CD8-positive, alpha-beta memory T cell (primary cell): Measurements from ENCODE around the gene COX17. TPM values are rescaled to one million over a fixed set of nuclear protein-coding genes. Genes with fewer than 3 reads are reported as not detected.

Experiments used
- CTCF ChIA-PET: fragments of 350-600 bp; sonication (Branson Sonifier 250); formaldehyde crosslinking; loops from one replicate; lab custom pipeline; 2021; ENCODE audit warnings: antibody characterized with exemption; lab: Charles Lee
- POLR2A ChIA-PET: fragments of 350-600 bp; sonication (Branson Sonifier 250); formaldehyde crosslinking; loops from one replicate; lab custom pipeline; 2021; ENCODE audit warnings: antibody characterized with exemption; lab: Charles Lee
- DNase-seq, 5 donors: peaks; one replicate each; pipeline versions ENCODE4 v3.0.0 to v3.0.0-alpha.2; 2020 to 2022; ENCODE audit warnings: mixed read lengths in 1 of 5
- H3K27ac ChIP-seq: one replicate; pipeline ENCODE4 v1.7.0; 2013; ENCODE audit warnings: low read depth, mild to moderate bottlenecking, low read length, moderate library complexity
- H3K27me3 ChIP-seq: 2 replicates; pipeline ENCODE4 v1.7.0; 2013; ENCODE audit warnings: low read length, mild to moderate bottlenecking; ENCODE audit not compliant: insufficient read depth, poor library complexity, severe bottlenecking
- H3K36me3 ChIP-seq: 2 replicates; pipeline ENCODE4 v1.7.0; 2013; ENCODE audit warnings: mild to moderate bottlenecking, low read length, moderate library complexity; ENCODE audit not compliant: insufficient read depth
- H3K4me1 ChIP-seq: 2 replicates; pipeline ENCODE4 v1.7.0; 2013; ENCODE audit warnings: mild to moderate bottlenecking, low read length, moderate library complexity; ENCODE audit not compliant: insufficient read depth
- H3K4me3 ChIP-seq: 2 replicates; pipeline ENCODE4 v1.7.0; 2013; ENCODE audit warnings: mild to moderate bottlenecking, low read length
- H3K9me3 ChIP-seq: 2 replicates; pipeline ENCODE4 v1.7.0; 2013; ENCODE audit warnings: mild to moderate bottlenecking, low read length
- H3K27ac Mint-ChIP-seq, 8 donors: one replicate each; pipeline ENCODE4 v1.8.0; 2020 to 2021; ENCODE audit warnings: mixed read lengths in 8 of 8, mild to moderate bottlenecking in 6 of 8, inconsistent platforms in 3 of 8, moderate library complexity in 3 of 8
- H3K27me3 Mint-ChIP-seq, 2 donors: one replicate each; pipeline ENCODE4 v1.8.0; 2020 to 2021; ENCODE audit warnings: mixed read lengths in 2 of 2, mild to moderate bottlenecking in 1 of 2, moderate library complexity in 1 of 2
- H3K36me3 Mint-ChIP-seq, 3 donors: one replicate each; pipeline ENCODE4 v1.8.0; 2020 to 2021; ENCODE audit warnings: mixed read lengths in 3 of 3, inconsistent platforms in 1 of 3, mild to moderate bottlenecking in 1 of 3
- H3K4me1 Mint-ChIP-seq, 3 donors: one replicate each; pipeline ENCODE4 v1.8.0; 2020 to 2021; ENCODE audit warnings: mixed read lengths in 3 of 3, inconsistent platforms in 1 of 3, mild to moderate bottlenecking in 1 of 3
- H3K4me3 Mint-ChIP-seq, 7 donors: one replicate each; pipeline ENCODE4 v1.8.0; 2020 to 2021; ENCODE audit warnings: mixed read lengths in 7 of 7, mild to moderate bottlenecking in 6 of 7, moderate library complexity in 4 of 7, inconsistent platforms in 2 of 7
- H3K9me3 Mint-ChIP-seq, 5 donors: one replicate each; pipeline ENCODE4 v1.8.0; 2020 to 2022; ENCODE audit warnings: mixed read lengths in 5 of 5, mild to moderate bottlenecking in 3 of 5, moderate library complexity in 2 of 5, inconsistent platforms in 1 of 5
- polyA plus RNA-seq: library from polyadenylated mRNA; unstranded; fragments of 300-500 nt; fragmentation: Illumina TruSeq; gene quantifications from one replicate; pipeline ENCODE4 v1.2.3, GENCODE V29; 2021
- total RNA-seq, 2 experiments: library from RNA; stranded (reverse); gene quantifications; one replicate each; pipeline ENCODE4 v1.2.3, GENCODE V29; 2021

The COX17 gene, protein sequence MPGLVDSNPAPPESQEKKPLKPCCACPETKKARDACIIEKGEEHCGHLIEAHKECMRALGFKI
- total RNA-seq (100 to 1,000 TPM; 105 to 108 TPM), polyA plus RNA-seq (82.4 TPM)

DNA sequence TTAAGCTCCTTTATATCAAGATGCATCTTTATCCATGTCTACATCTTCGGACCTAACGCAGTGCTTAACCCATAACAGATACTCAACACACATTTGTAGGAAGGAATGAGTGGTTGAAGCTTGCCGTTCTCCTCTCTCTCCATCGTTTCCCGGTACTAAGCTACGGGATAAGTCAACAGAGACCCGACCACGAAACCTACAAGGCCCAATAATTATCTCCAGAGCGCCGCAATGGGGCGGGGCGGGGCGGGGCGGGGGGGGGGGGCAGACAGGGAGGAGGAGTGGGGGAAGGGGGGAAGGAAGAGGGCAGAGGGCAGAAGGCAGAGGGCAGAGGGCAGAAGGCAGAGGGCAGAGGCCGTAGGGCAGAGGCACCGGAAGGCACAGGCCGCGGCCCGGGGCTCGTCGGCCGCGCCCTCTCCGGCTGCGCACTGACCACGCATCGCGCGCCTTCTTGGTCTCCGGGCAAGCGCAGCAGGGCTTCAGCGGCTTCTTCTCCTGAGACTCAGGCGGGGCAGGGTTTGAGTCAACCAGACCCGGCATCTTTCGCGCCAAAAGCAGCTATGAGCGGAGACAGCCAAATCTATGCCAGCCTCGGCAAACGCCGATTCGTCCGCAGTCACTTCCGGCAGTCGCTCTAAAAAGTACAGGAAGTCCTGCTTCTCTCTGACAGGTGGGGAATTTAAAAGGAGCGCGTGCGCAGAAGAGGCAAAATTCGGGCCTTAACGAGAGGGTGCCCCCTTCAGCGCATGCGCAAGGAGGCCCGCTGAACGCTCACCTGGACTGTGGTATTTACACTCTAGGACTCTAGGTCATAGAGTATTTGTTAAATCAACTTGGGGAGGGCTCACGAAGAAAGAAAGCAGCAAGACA lies at the start of gene COX17:
Gene COX17 (minus strand): TSS at position 636 of the 870 bp plus-strand sequence. CDS start 96 bp downstream, at position 540.
- no peaks in the 10 kb centered on the region for H3K27me3 ChIP-seq
- Mint-ChIP-seq H3K9me3 (no peaks in the 10 kb centered on the region), H3K27ac (peak within 1 kb of the TSS; percentile 90 to 99 (median 96)), H3K4me1 (peaks cover 38 to 45% (median 41%) of the 10 kb centered on the region in 3 donors), H3K36me3 (peaks cover 0 to 40% (median 9%) of the 10 kb centered on the region in 3 donors), H3K4me3 (peak within 1 kb of the TSS; percentile 82 to 97 (median 85)), H3K27me3 (no peaks in the 10 kb centered on the region)
- H3K36me3 ChIP-seq, result peaks cover 11% of the 10 kb centered on the region
- peak; percentile 94 to 99 (median 95) for DNase-seq
- POLR2A ChIA-PET, result interaction anchor here (1.8 kb wide), 1 partner anchor 179 kb away, joined by 10 read pairs; the partner anchor contains the start of gene TIMMDC1
- no peaks in the 10 kb centered on the region for H3K9me3 ChIP-seq
- peak within 1 kb of the TSS; percentile 78 for H3K4me3 ChIP-seq
- peaks cover 16% of the 10 kb centered on the region for H3K4me1 ChIP-seq
- peak within 1 kb of the TSS; percentile 76 for H3K27ac ChIP-seq
- CTCF ChIA-PET, result interaction anchor here (3.0 kb wide), 1 partner anchor 436 kb away, joined by 9 read pairs; the partner anchor contains the start of gene B4GALT4

GRCh38 chr3:119726909-119727308 lies 49.7 kb upstream of the COX17 start:
- no peak overlapping the region for H3K4me3 Mint-ChIP-seq

GRCh38 chr3:119723022-119723421 lies 45.8 kb upstream of the COX17 start:
- POLR2A ChIA-PET, result no interaction called here

More at GRCh38 chr3:119726909-119727308, 49.7 kb upstream of the COX17 start:
- H3K27ac Mint-ChIP-seq, result no peak overlapping the region
- H3K36me3 Mint-ChIP-seq, result no peaks in the 10 kb centered on the region
- ChIA-PET POLR2A (no interaction called here), CTCF (no interaction called here)
- H3K4me1 Mint-ChIP-seq, result no peaks in the 10 kb centered on the region
- H3K9me3 Mint-ChIP-seq, result no peaks in the 10 kb centered on the region
- H3K27me3 Mint-ChIP-seq, result no peaks in the 10 kb centered on the region
- DNase-seq, result no peak
- Histone ChIP-seq H3K27me3 (no peaks in the 10 kb centered on the region), H3K4me1 (no peaks in the 10 kb centered on the region), H3K4me3 (no peak overlapping the region), H3K36me3 (no peaks in the 10 kb centered on the region), H3K9me3 (no peaks in the 10 kb centered on the region), H3K27ac (no peak overlapping the region)

DNA sequence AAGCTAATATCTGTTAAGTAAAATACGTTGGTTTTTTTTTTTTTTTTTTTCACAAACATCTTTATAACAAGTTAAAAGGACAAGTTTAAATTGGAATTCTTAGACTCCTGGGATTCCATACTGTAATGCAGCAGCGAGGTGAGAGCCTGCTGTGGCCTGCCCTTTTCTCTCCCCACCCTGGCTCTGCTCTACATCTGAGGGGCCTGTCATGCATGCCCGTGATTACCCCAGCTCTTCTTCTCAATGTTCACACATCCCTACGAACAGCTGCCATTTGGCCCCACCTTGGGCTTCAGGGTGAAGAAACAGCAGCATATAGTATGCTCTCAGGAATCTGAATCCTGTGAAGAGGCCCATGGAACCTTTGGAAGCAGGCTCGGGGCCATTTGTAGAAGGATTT lies 40.3 kb upstream of the COX17 start:
- Histone ChIP-seq H3K4me1 (no peaks in the 10 kb centered on the region), H3K36me3 (no peaks in the 10 kb centered on the region), H3K27me3 (no peaks in the 10 kb centered on the region), H3K4me3 (no peak overlapping the region), H3K27ac (no peak overlapping the region), H3K9me3 (no peaks in the 10 kb centered on the region)
- CTCF ChIA-PET, result no interaction called here
- Mint-ChIP-seq H3K36me3 (no peaks in the 10 kb centered on the region), H3K4me1 (no peaks in the 10 kb centered on the region), H3K27me3 (peaks cover 0 to 5% of the 10 kb centered on the region in 2 donors), H3K9me3 (no peaks in the 10 kb centered on the region), H3K4me3 (no peak overlapping the region), H3K27ac (no peak overlapping the region)
- no peak for DNase-seq
- POLR2A ChIA-PET, result no interaction called here

More at GRCh38 chr3:119723022-119723421, 45.8 kb upstream of the COX17 start:
- Mint-ChIP-seq H3K27me3 (peaks cover 0 to 5% of the 10 kb centered on the region in 2 donors), H3K36me3 (no peaks in the 10 kb centered on the region), H3K4me1 (no peaks in the 10 kb centered on the region), H3K4me3 (no peak overlapping the region), H3K9me3 (no peaks in the 10 kb centered on the region), H3K27ac (no peak overlapping the region)
- Histone ChIP-seq H3K4me3 (no peak overlapping the region), H3K27ac (no peak overlapping the region), H3K36me3 (no peaks in the 10 kb centered on the region), H3K9me3 (no peaks in the 10 kb centered on the region), H3K27me3 (no peaks in the 10 kb centered on the region), H3K4me1 (no peaks in the 10 kb centered on the region)
- CTCF ChIA-PET, result no interaction called here
- no peak for DNase-seq

DNA sequence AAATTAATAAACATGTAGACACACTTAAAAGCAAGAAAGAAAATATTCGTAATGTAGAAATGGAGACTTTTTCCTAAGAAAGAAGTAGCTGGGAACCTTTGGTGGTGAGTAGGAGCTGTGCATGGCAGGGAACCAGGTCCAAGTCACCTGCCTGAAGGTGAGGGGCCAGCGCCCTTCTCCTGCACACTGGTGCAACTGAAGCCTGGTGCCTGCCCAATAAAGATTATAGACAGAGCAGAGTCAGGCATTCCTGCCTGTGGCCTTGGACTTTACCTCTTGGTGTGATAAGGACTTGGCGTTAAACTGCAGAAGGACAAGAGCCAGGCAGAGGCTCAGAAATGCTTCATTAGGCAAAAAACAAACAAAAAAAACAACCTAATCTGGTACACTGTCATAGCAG lies 39.8 kb upstream of the COX17 start:
- Mint-ChIP-seq H3K4me3 (no peak overlapping the region), H3K27me3 (peaks cover 0 to 5% of the 10 kb centered on the region in 2 donors), H3K9me3 (no peaks in the 10 kb centered on the region), H3K36me3 (no peaks in the 10 kb centered on the region), H3K4me1 (no peaks in the 10 kb centered on the region), H3K27ac (no peak overlapping the region)
- no peaks in the 10 kb centered on the region for H3K9me3 ChIP-seq
- no peak overlapping the region for H3K27ac ChIP-seq
- no peaks in the 10 kb centered on the region for H3K36me3 ChIP-seq
- no peaks in the 10 kb centered on the region for H3K27me3 ChIP-seq
- H3K4me1 ChIP-seq, result no peaks in the 10 kb centered on the region
- POLR2A ChIA-PET, result no interaction called here
- no peak overlapping the region for H3K4me3 ChIP-seq
- DNase-seq, result no peak
- CTCF ChIA-PET, result no interaction called here

DNA sequence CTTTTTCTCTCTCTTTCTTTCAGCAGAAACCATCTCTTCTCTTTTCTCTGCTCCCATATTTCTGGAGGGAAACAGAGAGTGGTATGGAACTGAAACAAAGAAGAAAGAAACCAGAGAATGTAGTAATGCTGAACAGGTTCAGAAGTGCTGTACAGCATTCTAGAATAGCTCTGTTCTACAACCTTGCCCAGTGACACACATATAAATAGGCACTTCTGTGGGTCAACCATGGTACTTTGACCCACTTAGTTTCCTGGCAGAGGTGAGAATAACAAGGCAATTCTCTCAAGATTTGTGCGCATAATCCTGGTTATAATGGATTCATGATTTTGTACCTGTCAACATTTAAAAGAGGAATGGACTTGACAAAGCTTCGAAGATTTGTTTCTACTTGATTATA lies 37.9 kb upstream of the COX17 start:
- no peak overlapping the region for H3K4me3 Mint-ChIP-seq
- H3K27me3 ChIP-seq, result no peaks in the 10 kb centered on the region
- no peaks in the 10 kb centered on the region for H3K36me3 ChIP-seq
- H3K4me3 ChIP-seq, result no peak overlapping the region
- no peaks in the 10 kb centered on the region for H3K4me1 Mint-ChIP-seq
- ChIA-PET CTCF (no interaction called here), POLR2A (no interaction called here)
- H3K4me1 ChIP-seq, result no peaks in the 10 kb centered on the region
- H3K27ac ChIP-seq, result no peak overlapping the region
- no peaks in the 10 kb centered on the region for H3K36me3 Mint-ChIP-seq
- peaks cover 0 to 5% of the 10 kb centered on the region in 2 donors for H3K27me3 Mint-ChIP-seq
- DNase-seq, result no peak
- no peaks in the 10 kb centered on the region for H3K9me3 Mint-ChIP-seq
- H3K9me3 ChIP-seq, result no peaks in the 10 kb centered on the region
- H3K27ac Mint-ChIP-seq, result no peak overlapping the region

GRCh38 chr3:119703820-119704531 lies 26.8 kb upstream of the COX17 start:
- no peak overlapping the region for H3K27ac ChIP-seq
- no peaks in the 10 kb centered on the region for H3K9me3 ChIP-seq
- H3K4me3 ChIP-seq, result no peak overlapping the region
- no peaks in the 10 kb centered on the region for H3K36me3 Mint-ChIP-seq
- H3K4me1 Mint-ChIP-seq, result peaks cover 30 to 40% (median 35%) of the 10 kb centered on the region in 3 donors
- peak overlapping the region; percentile 75 to 85 (median 83) for H3K4me3 Mint-ChIP-seq
- no peaks in the 10 kb centered on the region for H3K27me3 ChIP-seq
- no peaks in the 10 kb centered on the region for H3K9me3 Mint-ChIP-seq
- no peaks in the 10 kb centered on the region for H3K36me3 ChIP-seq
- DNase-seq, result no peak
- H3K4me1 ChIP-seq, result peaks cover 23% of the 10 kb centered on the region
- H3K27me3 Mint-ChIP-seq, result peaks cover 0 to 10% of the 10 kb centered on the region in 2 donors
- peak overlapping the region in 4 of 8 donors; percentile 48 to 84 (median 72) for H3K27ac Mint-ChIP-seq
- POLR2A ChIA-PET, result interaction anchor here (0.6 kb wide), 1 partner anchor 20 kb away, joined by 5 read pairs; no protein-coding TSS in a partner anchor
- CTCF ChIA-PET, result interaction anchor here (1.1 kb wide), 1 partner anchor 9 kb away, joined by 4 read pairs; no protein-coding TSS in a partner anchor
